Dendritic cell treated with granulocyte-macrophage colony-stimulating factor and Interleukin-4, amounts not matched to agents 40 ng/mL and 50 ng/mL, for 4 days (primary cell): Measurements from ENCODE around the gene DPYD.

ENCODE experiments used
- H3K27ac Mint-ChIP-seq: one replicate; pipeline ENCODE4 v1.8.0; 2022; ENCODE audit warnings: mild to moderate bottlenecking, mixed read lengths
- H3K27me3 Mint-ChIP-seq: one replicate; pipeline ENCODE4 v1.8.0; 2022; ENCODE audit warnings: mild to moderate bottlenecking, mixed read lengths
- H3K36me3 Mint-ChIP-seq: one replicate; pipeline ENCODE4 v1.8.0; 2022; ENCODE audit warnings: low read depth, mixed read lengths
- H3K4me1 Mint-ChIP-seq: one replicate; pipeline ENCODE4 v1.8.0; 2022; ENCODE audit warnings: low read depth, mixed read lengths
- H3K4me3 Mint-ChIP-seq: one replicate; pipeline ENCODE4 v1.8.0; 2022; ENCODE audit warnings: mild to moderate bottlenecking, moderate library complexity, mixed read lengths
- H3K9me3 Mint-ChIP-seq: one replicate; pipeline ENCODE4 v1.8.0; 2022; ENCODE audit warnings: mixed read lengths
- intact Hi-C: fragments of 100-400 bp; cut with micrococcal nuclease; formaldehyde crosslinking; loops from one replicate; pipeline ENCODE4 v1.15.0; 2022

The DPYD gene

DNA sequence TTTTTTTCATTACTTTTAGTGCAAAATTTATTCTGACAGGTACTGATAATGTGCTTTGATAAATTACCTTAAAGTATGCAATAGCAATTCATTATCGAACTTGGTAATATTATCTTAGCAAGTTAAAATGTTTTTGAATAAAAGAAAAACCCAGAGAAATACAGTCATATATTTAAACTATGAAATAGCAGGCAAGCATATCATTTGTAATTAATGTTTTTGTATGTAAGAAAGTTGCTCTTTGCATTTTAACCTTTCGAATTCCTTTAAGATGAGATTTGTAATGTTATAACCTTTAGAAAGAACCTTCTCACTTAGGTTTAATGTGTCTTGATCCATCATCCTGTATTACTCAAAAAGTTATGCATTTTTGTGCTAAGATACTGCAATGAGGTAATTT lies 613.7 kb downstream of the DPYD start:
- intact Hi-C loops = no loop called here
- no peaks in the 10 kb centered on the region for H3K27me3 Mint-ChIP-seq
- H3K9me3 Mint-ChIP-seq = no peaks in the 10 kb centered on the region
- H3K4me1 Mint-ChIP-seq = no peaks in the 10 kb centered on the region
- H3K36me3 Mint-ChIP-seq = peaks cover 26% of the 10 kb centered on the region
- H3K4me3 Mint-ChIP-seq = no peak overlapping the region
- no peak overlapping the region for H3K27ac Mint-ChIP-seq

DNA sequence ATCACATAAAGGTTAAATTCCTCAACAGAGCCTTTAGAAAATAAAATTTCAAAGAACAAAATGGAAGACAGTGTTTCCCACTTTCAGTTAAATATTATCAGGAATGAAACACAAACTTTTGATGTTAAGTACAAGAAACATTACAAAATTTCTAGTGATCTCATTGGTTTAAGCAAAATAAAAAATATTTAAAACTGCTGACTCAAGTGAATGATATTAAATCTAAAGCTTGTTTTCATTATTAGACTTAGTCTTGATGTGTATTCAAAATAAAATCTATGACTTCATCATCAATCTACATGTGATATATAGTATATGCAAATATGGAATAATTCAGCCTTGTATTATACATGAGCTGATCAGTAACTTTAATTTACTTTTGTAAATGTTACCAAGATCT lies 614.3 kb downstream of the DPYD start:
- intact Hi-C loops = no loop called here
- Mint-ChIP-seq H3K4me3 (no peak overlapping the region), H3K27ac (no peak overlapping the region), H3K4me1 (no peaks in the 10 kb centered on the region), H3K27me3 (no peaks in the 10 kb centered on the region), H3K9me3 (no peaks in the 10 kb centered on the region), H3K36me3 (peaks cover 31% of the 10 kb centered on the region)

DNA sequence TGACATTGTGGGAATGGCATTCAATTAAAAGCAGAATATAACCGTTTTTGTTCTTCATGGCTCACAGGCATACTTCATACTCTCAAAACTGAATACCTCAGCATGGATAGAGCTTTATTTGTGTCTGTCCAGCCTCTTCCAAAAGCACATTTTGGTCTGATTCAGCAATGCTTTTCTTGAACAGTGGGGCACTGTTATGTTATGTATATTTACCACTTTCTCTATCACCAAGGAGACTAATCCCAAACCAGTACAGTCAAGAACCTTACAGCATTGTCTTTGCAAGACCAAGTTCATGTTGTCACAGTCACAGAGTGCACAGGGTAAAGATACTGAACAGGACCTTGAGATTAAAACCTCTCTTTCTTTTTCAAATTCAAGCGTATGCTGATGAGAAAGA lies 616.5 kb downstream of the DPYD start:
- Mint-ChIP-seq H3K4me1 (no peaks in the 10 kb centered on the region), H3K9me3 (no peaks in the 10 kb centered on the region), H3K27ac (no peak overlapping the region), H3K27me3 (no peaks in the 10 kb centered on the region), H3K36me3 (peaks cover 32% of the 10 kb centered on the region), H3K4me3 (no peak overlapping the region)
- intact Hi-C loops = no loop called here

DNA sequence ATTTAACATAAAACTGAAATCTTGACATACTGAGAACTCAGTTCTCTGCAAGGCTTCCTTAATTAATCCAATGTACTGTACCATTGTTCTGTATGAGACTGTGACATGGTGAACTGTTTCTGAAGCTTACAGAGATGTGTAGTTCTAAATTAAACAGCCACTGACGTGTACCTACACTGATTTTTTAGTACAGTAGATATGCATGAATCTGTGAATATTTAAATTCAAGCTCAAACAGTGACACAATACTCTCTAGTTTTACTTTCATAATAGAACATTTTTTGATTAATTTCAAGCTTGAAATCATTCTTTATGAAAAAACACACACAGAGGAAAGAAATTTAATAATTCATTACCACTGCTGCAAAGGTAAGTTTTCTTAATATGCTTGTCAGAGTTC lies 621.9 kb downstream of the DPYD start:
- H3K36me3 Mint-ChIP-seq = peaks cover 30% of the 10 kb centered on the region
- no peaks in the 10 kb centered on the region for H3K27me3 Mint-ChIP-seq
- no peak overlapping the region for H3K27ac Mint-ChIP-seq
- H3K4me1 Mint-ChIP-seq = no peaks in the 10 kb centered on the region
- no peaks in the 10 kb centered on the region for H3K9me3 Mint-ChIP-seq
- intact Hi-C loops = no loop called here
- H3K4me3 Mint-ChIP-seq = no peak overlapping the region

DNA sequence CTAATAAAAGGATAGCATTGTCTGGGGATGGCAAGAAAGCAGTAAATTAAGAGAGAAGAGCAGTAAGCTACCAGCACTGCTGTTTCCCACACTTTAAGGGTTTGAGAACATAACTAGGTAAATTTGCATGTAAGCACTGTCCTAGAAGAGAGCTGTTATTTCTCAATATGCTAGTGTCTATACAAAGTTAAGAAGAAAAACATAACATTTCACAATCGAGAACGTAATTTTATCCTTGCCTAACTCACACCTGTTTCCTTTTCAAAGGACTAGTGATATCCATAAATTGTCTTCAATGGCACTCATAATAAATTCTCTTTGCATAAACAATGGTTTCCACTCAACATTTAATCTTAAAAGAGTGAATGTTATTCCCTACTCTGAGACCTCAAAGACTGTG lies 623.2 kb downstream of the DPYD start:
- Mint-ChIP-seq H3K27ac (no peak overlapping the region), H3K36me3 (peaks cover 40% of the 10 kb centered on the region), H3K9me3 (peaks cover under 1% of the 10 kb centered on the region), H3K4me3 (no peak overlapping the region), H3K27me3 (no peaks in the 10 kb centered on the region), H3K4me1 (no peaks in the 10 kb centered on the region)
- intact Hi-C loops = no loop called here

DNA sequence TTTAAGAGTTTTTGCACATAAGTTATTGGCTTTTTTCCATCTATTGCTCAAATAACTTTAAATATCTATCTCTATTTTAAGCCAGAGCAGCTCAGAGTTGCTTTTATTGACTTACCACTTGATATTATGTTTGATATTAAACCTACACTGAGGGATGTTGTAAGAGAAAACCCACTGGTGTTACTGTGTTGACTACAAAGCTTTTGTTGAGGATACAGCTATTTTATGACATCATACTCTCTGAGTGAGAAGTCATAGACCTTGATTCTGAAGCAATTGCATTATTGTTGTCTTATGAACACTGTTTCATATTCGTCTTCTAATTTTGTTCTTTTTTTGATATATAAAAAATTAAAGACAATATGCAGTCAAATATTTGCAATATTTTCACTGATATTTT lies 638.9 kb downstream of the DPYD start:
- H3K4me1 Mint-ChIP-seq = no peaks in the 10 kb centered on the region
- peaks cover 58% of the 10 kb centered on the region for H3K36me3 Mint-ChIP-seq
- intact Hi-C loops = no loop called here

DNA sequence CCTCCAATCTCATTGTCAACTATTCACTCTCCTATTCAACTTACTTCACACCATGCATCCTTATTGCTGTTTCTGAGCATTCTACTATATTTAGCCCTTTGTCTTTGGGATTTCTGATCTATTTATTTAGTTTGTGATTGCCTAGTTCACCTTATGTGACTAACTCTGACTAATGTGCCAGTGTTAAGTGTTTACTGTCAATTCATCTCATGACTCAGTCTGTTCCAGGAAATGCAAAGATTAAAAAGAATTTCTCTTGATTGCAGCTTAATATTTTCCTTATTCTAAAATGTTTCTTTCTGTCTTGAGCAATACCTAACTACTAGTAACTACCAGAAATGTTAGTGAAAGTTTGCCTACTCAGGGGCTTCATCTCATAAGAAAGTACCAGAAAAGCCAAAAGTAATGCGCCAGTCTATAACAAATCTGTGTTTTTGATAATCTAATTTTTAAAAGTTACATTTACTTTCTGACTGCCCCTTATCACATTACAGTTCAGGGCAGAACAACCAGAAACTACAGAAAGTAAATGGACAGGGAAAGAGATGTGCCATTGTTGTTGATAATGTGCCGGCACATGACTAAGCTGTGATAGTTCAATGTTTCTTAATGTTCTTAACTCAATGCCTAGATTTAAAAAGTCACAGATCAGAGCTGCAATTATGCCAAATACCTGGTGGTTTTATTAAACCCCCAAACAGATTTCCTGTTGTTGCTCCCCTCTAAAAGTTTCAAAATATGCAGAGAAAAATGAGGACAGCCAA lies 642.8 kb downstream of the DPYD start:
- Mint-ChIP-seq H3K9me3 (peaks cover 12% of the 10 kb centered on the region), H3K36me3 (peaks cover 79% of the 10 kb centered on the region), H3K27me3 (no peaks in the 10 kb centered on the region), H3K27ac (no peak overlapping the region), H3K4me1 (peaks cover 6% of the 10 kb centered on the region), H3K4me3 (no peak overlapping the region)
- intact Hi-C loops = no loop called here

More for the DNA sequence above, 638.9 kb downstream of the DPYD start:
- H3K9me3 Mint-ChIP-seq = peaks cover 18% of the 10 kb centered on the region
- H3K27me3 Mint-ChIP-seq = no peaks in the 10 kb centered on the region
- no peak overlapping the region for H3K4me3 Mint-ChIP-seq
- H3K27ac Mint-ChIP-seq = no peak overlapping the region

DNA sequence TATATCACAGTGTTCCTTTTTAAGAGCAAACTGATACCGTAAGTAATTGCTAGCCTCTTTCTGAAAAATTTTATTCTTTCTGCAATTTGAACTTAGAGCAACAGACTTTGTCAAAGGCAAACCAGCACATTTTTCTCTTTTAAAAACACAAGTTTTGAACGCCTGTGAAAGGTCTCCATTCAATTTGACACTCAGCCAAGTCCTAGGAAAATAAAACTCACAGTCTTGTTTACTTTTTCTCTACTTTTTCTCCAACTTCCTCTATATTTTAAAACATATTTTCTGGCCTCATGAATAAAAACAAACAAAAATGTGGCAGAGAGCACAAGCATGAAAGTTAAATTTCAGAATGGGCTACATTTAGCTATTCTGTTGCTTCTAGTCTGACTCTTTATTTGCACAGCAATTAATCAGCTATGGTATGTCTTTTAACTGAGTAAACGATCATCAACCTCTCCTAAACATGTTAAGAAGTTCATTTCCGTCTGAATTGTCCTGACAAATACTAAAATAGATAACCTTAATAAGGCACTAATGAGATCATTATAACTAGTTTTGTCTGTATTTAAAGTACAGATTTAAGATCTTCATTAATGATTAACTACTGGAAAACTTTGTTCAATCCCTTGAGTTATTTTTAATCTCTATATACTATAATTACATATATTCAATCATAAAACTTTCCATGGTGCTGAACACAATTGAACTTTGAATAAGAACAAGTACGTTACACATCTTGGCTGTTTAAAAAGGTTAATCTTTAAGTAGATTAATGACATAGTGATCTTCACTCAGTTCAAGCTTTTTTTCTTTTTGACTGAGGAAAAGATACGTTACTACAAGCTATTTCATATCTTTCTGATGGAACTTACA lies 648.7 kb downstream of the DPYD start:
- Mint-ChIP-seq H3K9me3 (peaks cover 5% of the 10 kb centered on the region), H3K4me3 (no peak overlapping the region), H3K4me1 (peaks cover 12% of the 10 kb centered on the region), H3K27ac (no peak overlapping the region), H3K36me3 (peaks cover 86% of the 10 kb centered on the region), H3K27me3 (no peaks in the 10 kb centered on the region)
- intact Hi-C loops = no loop called here

DNA sequence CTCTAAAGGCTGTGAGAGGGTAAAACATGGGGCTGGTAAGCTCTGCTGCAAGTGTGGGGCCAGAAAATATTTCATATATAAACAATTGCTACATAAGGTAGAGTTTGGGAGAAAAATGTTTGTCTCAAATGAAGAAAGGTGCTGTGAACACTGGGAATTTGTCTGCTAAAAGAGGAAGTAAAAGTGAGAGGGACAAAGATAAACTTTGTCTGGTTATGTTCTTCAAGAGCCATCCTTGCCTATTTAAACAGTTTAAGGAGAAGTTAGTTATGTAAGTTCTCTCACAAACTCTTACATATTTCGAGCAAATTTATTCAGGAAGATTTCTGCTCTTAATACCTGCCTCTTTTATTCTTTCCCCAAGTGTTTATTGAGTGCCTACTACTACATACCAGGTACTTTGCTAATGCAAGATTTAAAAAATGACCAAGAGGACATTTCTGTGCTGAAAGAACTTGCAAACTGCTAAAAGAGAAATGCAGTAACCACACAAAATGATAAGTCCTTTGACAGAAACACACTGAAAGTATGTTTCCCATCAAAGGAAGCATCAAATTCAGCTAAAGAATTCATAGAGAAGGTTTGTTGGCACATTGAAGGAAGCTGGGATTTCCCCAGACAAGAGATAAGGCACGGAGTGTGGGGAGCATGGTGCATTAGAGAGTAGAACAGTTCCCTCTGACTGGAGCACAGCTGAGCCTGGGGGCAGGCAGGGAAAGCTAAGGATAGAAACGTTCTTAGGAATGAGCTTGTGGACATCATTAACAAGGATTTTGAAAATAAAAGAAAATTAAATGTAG lies 650.1 kb downstream of the DPYD start:
- intact Hi-C loops = no loop called here
- peaks cover 76% of the 10 kb centered on the region for H3K36me3 Mint-ChIP-seq
- H3K27ac Mint-ChIP-seq = no peak overlapping the region

DNA sequence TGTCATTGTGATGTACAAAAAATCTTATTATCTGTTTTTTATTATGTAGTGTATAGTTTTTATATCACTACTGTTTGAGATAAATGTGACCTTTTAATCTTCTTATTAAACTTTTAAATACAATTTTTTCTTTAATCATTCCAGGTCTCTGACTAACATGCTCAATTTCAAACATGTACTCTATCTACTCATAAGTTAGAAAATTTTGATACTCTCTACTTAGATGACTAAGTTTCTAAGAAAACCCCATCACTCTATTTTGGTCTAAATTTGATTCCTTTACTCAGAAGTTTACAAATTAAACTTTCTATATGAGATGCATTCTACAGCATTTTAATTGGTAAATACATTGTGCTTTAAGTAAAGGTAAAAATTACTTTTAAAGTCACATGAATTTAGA lies 655.2 kb downstream of the DPYD start:
- H3K27me3 Mint-ChIP-seq = no peaks in the 10 kb centered on the region
- no peak overlapping the region for H3K4me3 Mint-ChIP-seq
- no peaks in the 10 kb centered on the region for H3K4me1 Mint-ChIP-seq
- peaks cover 38% of the 10 kb centered on the region for H3K36me3 Mint-ChIP-seq
- no peaks in the 10 kb centered on the region for H3K9me3 Mint-ChIP-seq
- H3K27ac Mint-ChIP-seq = no peak overlapping the region
- intact Hi-C loops = no loop called here

More for the DNA sequence above, 650.1 kb downstream of the DPYD start:
- Mint-ChIP-seq H3K27me3 (no peaks in the 10 kb centered on the region), H3K9me3 (no peaks in the 10 kb centered on the region), H3K4me1 (peaks cover 9% of the 10 kb centered on the region), H3K4me3 (no peak overlapping the region)

DNA sequence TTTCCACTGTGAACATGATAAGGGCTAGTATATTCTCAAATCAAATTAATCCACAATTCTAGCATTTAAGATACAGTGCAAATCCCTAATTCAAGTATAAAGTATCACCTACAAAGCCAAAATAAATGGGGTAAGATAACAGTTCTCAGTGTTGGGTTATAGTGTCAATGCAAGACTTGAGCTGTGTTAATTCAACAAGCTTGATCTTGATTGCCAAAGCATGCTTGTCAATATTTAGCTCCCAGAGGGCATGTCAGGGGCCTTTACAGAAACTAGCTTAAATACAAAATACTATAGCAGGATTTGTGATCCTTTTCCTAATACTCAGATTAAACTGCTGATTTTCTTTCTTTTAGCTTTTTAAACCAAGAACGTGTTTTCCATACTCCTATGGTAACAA lies 658.0 kb downstream of the DPYD start:
- Mint-ChIP-seq H3K36me3 (peaks cover 31% of the 10 kb centered on the region), H3K4me1 (no peaks in the 10 kb centered on the region), H3K9me3 (no peaks in the 10 kb centered on the region), H3K4me3 (no peak overlapping the region), H3K27ac (no peak overlapping the region), H3K27me3 (no peaks in the 10 kb centered on the region)
- intact Hi-C loops = no loop called here

DNA sequence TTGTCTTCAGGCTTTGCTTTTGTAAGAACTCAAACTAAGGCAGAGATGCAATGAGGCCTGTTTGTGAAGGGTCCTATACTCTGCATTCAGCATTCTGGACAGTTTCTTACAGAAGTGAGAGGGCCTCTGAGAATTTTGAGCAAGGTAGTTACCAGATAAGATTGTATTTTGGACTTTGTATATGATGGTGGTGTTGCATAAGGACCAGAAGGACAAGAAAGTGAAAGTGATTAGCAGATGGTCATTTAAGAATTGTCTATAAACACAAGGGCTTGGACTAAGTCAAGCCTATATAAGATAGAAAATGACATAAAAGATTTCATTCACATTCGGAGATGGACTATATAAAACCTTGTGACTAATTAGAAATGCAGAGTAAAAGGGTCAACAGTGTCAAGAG lies 662.2 kb downstream of the DPYD start:
- no peak overlapping the region for H3K4me3 Mint-ChIP-seq
- H3K36me3 Mint-ChIP-seq = peaks cover 29% of the 10 kb centered on the region
- H3K4me1 Mint-ChIP-seq = peaks cover 8% of the 10 kb centered on the region
- intact Hi-C loops = no loop called here
- peaks cover 12% of the 10 kb centered on the region for H3K9me3 Mint-ChIP-seq
- H3K27me3 Mint-ChIP-seq = no peaks in the 10 kb centered on the region
- H3K27ac Mint-ChIP-seq = no peak overlapping the region

DNA sequence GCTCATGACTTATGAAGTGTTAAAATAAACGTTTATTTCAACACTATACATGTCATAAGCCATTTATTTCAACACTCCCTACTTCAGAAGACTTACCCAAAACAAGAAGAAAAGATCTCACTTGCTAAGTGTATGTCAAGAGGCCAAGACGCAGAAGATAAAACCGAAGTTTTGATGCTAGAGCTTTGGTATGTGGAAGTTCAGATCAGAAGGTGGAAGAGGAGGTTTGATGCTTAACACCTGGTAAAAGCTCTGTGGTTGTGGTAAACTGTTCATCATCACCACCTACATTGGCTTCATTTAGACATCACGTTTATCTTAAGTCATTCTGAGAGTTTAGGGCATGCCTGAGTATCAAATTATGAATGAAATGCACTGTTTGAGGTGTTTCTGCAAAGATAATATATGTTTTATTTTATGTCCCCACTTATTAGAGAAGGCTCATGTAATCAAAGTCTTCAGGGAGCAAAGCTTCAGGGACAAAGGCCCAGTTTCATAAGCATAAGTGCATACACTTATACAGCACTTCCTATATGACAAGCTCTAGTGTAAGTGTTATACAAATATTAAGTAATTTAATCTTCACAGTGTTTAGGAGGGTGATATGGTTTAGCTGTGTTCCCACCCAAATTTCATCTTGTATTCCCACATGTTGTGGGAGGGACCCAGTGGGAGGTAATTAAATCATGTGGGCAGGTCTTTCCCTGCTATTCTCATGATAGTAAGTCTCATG lies 665.9 kb downstream of the DPYD start:
- H3K4me1 Mint-ChIP-seq = peaks cover 8% of the 10 kb centered on the region
- peaks cover 37% of the 10 kb centered on the region for H3K36me3 Mint-ChIP-seq
- H3K27ac Mint-ChIP-seq = no peak overlapping the region
- H3K9me3 Mint-ChIP-seq = peaks cover 12% of the 10 kb centered on the region
- no peaks in the 10 kb centered on the region for H3K27me3 Mint-ChIP-seq
- intact Hi-C loops = no loop called here
- no peak overlapping the region for H3K4me3 Mint-ChIP-seq
